ENCODE results near the gene SEPTIN1.

SEPTIN1 gene

DNA sequence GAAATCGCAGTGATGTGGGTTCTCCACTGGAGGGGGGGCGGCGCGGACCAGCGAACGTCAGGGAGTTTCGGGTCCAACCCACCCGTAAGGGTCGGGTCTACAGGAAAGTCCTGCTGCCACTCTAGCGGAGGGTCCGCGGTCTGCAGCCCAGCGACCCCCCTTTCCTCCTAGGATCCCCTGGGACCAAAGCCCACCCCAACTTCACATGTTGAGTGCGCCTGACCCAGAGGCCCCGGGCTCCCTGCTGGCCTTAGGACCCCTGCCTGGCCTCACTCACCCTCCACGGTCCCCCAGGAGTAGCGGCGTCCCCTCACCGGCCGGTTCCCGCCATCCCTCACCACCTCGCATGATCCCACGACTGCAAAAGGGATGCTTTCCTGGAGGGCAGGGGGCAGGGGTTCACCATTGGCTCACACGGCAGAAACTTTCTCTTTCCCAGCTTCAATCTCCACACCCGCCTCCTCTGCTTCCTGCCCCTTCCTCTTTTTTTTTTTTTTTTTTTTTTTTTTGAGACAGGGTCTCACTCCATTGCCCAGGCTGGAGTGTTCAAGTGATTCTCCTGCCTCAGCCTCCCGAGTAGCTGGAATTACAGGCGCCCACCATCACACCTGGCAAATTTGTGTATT lies 3.1 kb downstream of the SEPTIN1 start:
- no peaks in the 10 kb centered on the region for H3K36me3 ChIP-seq (ENCODE audit: control insufficient read depth, insufficient read depth, low read length)
- H3K4me1 ChIP-seq (ENCODE audit: control insufficient read depth, insufficient read depth, low read length) = peaks cover 10% of the 10 kb centered on the region
- peak overlapping the region; percentile 96 for H3K9ac ChIP-seq (ENCODE audit: low read length)
- H3K9me3 ChIP-seq (ENCODE audit: control insufficient read depth, low read length) = no peaks in the 10 kb centered on the region
- no peak overlapping the region for H3K4me3 ChIP-seq (ENCODE audit: low read length)
- H3K27me3 ChIP-seq (ENCODE audit: control insufficient read depth, insufficient read depth, low read length) = no peaks in the 10 kb centered on the region

DNA sequence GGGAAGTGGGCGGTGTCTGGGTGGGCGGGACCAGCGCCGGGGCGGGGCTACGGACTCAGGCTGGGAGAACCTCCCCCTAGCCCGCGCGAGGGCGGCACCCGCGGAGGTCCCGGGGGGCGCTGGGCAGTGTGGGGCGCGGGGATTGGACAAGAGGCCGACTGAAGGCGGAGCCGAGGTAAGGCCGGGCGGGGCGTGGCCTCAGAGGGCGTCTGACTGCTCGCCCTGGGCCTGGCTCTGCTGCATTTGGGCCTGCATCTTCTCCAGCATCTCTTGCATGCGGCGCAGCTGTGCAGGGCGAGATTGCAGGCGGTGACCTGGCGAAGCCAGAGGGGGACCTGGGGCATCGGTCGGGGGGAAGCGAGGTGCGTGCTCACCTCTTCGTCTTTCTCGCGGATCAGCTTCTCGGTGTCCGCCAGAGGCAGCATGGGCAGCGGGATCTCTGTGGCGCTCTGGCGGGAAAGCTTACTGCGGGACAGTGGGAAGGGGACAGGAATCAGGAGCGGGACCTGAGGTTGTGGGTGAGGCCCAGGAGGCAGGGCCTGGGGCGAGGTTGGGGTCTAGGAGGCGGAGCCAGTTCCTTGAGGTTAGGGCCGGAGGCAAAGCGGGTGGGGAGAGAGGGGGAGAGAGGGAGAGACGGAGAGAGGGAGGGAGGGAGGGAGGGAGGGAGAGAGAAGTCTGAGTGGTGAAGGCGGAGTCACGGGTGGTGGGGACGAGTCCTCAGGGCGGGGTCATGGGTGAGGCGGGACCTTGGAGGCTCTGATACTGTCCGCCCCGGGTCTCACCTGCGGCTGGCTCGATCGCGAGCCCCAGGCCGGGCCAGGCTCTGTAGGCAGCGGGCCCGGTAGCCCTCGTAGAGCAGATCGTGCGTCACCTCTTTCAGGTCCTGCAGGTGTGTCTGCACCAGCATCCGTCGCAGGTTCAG lies 3.9 kb downstream of the SEPTIN1 start:
- Histone ChIP-seq H3K27me3 (ENCODE audit: control insufficient read depth, insufficient read depth, low read length) (no peaks in the 10 kb centered on the region), H3K4me1 (ENCODE audit: control insufficient read depth, insufficient read depth, low read length) (peaks cover 10% of the 10 kb centered on the region), H3K4me3 (ENCODE audit: low read length) (peak overlapping the region; percentile 67), H3K36me3 (ENCODE audit: control insufficient read depth, insufficient read depth, low read length) (no peaks in the 10 kb centered on the region), H3K9me3 (ENCODE audit: control insufficient read depth, low read length) (no peaks in the 10 kb centered on the region), H3K9ac (ENCODE audit: low read length) (peak overlapping the region; percentile 96)

DNA sequence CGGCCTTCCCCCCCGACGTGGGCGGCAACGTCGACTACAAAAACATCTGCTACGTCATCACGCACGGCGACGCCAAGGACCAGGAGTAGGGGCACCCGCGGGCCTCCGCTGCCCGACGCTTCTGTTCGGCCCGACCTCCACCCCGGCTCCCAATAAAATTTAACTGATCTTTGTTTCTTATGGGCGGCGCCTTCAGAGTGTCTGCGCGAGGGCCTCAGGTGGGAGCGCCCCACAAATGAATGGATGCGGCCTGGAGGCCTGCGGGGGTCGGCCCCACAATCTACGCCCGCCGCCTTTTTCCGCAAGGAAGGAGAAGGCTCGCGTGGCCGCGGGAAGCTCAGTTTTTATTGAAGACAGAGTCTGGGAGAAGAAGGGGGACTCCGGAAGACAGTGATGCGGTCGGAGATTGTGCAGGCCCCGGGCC lies 4.5 kb downstream of the SEPTIN1 start:
- H3K27me3 ChIP-seq (ENCODE audit: control insufficient read depth, insufficient read depth, low read length) = no peaks in the 10 kb centered on the region

GRCh38 chr16:30377050-30377811 lies 5.1 kb downstream of the SEPTIN1 start:
- H3K27me3 ChIP-seq (ENCODE audit: control insufficient read depth, insufficient read depth, low read length) = no peaks in the 10 kb centered on the region
- peak overlapping the region; percentile 67 for H3K4me3 ChIP-seq (ENCODE audit: low read length)
- peaks cover 10% of the 10 kb centered on the region for H3K4me1 ChIP-seq (ENCODE audit: control insufficient read depth, insufficient read depth, low read length)
- H3K9me3 ChIP-seq (ENCODE audit: control insufficient read depth, low read length) = no peaks in the 10 kb centered on the region
- H3K36me3 ChIP-seq (ENCODE audit: control insufficient read depth, insufficient read depth, low read length) = no peaks in the 10 kb centered on the region
- H3K9ac ChIP-seq (ENCODE audit: low read length) = peak overlapping the region; percentile 96

More for the DNA sequence above, 4.5 kb downstream of the SEPTIN1 start:
- peaks cover 10% of the 10 kb centered on the region for H3K4me1 ChIP-seq (ENCODE audit: control insufficient read depth, insufficient read depth, low read length)
- H3K9ac ChIP-seq (ENCODE audit: low read length) = peak overlapping the region; percentile 96
- no peaks in the 10 kb centered on the region for H3K36me3 ChIP-seq (ENCODE audit: control insufficient read depth, insufficient read depth, low read length)
- H3K4me3 ChIP-seq (ENCODE audit: low read length) = peak overlapping the region; percentile 67
- no peaks in the 10 kb centered on the region for H3K9me3 ChIP-seq (ENCODE audit: control insufficient read depth, low read length)

- H3K4me3 ChIP-seq (ENCODE audit: low read length) = no peak overlapping the region
- no peaks in the 10 kb centered on the region for H3K36me3 ChIP-seq (ENCODE audit: control insufficient read depth, insufficient read depth, low read length)
- H3K4me1 ChIP-seq (ENCODE audit: control insufficient read depth, insufficient read depth, low read length) = peaks cover 13% of the 10 kb centered on the region
Observed at GRCh38 chr16:30376461-30376902, 5.9 kb downstream of the SEPTIN1 start.

GRCh38 chr16:30375864-30376263 lies 6.5 kb downstream of the SEPTIN1 start:
- Histone ChIP-seq H3K9ac (ENCODE audit: low read length) (no peak overlapping the region), H3K27me3 (ENCODE audit: control insufficient read depth, insufficient read depth, low read length) (no peaks in the 10 kb centered on the region), H3K36me3 (ENCODE audit: control insufficient read depth, insufficient read depth, low read length) (no peaks in the 10 kb centered on the region), H3K9me3 (ENCODE audit: control insufficient read depth, low read length) (no peaks in the 10 kb centered on the region), H3K4me3 (ENCODE audit: low read length) (no peak overlapping the region), H3K4me1 (ENCODE audit: control insufficient read depth, insufficient read depth, low read length) (peaks cover 20% of the 10 kb centered on the region)

More at GRCh38 chr16:30376461-30376902, 5.9 kb downstream of the SEPTIN1 start:
- Histone ChIP-seq H3K9ac (ENCODE audit: low read length) (no peak overlapping the region), H3K27me3 (ENCODE audit: control insufficient read depth, insufficient read depth, low read length) (no peaks in the 10 kb centered on the region), H3K9me3 (ENCODE audit: control insufficient read depth, low read length) (no peaks in the 10 kb centered on the region)

GRCh38 chr16:30374538-30374937 lies 7.8 kb downstream of the SEPTIN1 start, which contains the start of gene MYL11:
MYL11 (plus strand) TSS chr16:30374802; CDS start chr16:30374858, 56 bp downstream.
- Histone ChIP-seq H3K9ac (ENCODE audit: low read length) (no peak within 1 kb of the TSS), H3K4me3 (ENCODE audit: low read length) (no peak within 1 kb of the TSS), H3K27me3 (ENCODE audit: control insufficient read depth, insufficient read depth, low read length) (no peaks in the 10 kb centered on the region), H3K36me3 (ENCODE audit: control insufficient read depth, insufficient read depth, low read length) (no peaks in the 10 kb centered on the region), H3K9me3 (ENCODE audit: control insufficient read depth, low read length) (no peaks in the 10 kb centered on the region), H3K4me1 (ENCODE audit: control insufficient read depth, insufficient read depth, low read length) (peaks cover 20% of the 10 kb centered on the region)

DNA sequence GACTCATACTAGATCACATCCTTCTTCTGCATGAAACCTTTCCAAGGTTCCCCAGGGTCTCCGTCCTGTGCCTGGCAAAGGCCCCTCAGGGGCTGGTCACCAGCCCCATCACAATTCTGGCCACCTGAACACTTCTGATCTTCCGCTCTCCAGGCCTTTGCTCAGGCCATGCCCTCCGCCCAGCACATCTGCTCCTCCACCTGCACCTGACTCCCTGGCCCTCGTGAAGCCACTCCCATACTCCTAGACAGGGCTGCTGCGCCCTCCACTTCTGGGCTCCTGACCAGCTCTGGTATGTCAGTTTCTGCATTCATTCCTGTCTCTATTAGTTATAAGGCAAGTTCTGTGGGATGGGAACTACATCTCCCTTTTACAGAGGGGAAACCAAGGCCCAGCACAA lies 9.6 kb downstream of the SEPTIN1 start:
- H3K4me1 ChIP-seq (ENCODE audit: control insufficient read depth, insufficient read depth, low read length) = peaks cover 23% of the 10 kb centered on the region
- no peaks in the 10 kb centered on the region for H3K36me3 ChIP-seq (ENCODE audit: control insufficient read depth, insufficient read depth, low read length)
- no peaks in the 10 kb centered on the region for H3K27me3 ChIP-seq (ENCODE audit: control insufficient read depth, insufficient read depth, low read length)
- no peak overlapping the region for H3K4me3 ChIP-seq (ENCODE audit: low read length)
- H3K9me3 ChIP-seq (ENCODE audit: control insufficient read depth, low read length) = no peaks in the 10 kb centered on the region
- H3K9ac ChIP-seq (ENCODE audit: low read length) = no peak overlapping the region

DNA sequence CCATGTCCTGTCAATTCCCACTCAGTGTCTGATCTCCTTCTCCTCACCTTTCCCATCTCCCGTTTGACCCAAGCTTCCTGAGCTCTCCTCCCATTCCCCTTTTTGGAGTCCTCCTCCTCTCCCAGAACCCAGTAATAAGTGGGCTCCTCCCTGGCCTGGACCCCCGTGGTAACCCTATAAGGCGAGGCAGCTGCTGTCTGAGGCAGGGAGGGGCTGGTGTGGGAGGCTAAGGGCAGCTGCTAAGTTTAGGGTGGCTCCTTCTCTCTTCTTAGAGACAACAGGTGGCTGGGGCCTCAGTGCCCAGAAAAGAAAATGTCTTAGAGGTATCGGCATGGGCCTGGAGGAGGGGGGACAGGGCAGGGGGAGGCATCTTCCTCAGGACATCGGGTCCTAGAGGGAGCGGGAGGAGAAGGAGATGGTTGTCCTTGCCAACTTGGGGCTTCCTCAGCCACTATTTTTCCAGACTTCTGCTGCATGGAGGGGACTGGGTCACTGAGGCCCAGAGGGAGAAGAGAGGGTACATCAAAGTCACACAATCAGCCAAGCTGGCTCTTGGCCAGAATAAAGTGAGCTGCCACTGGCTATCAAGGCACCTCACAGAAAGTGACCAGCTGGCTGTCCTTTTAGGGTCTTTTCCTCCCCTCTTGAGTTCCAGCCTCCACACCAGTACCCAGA lies 10.2 kb downstream of the SEPTIN1 start:
- Histone ChIP-seq H3K9me3 (ENCODE audit: control insufficient read depth, low read length) (no peaks in the 10 kb centered on the region), H3K4me1 (ENCODE audit: control insufficient read depth, insufficient read depth, low read length) (peaks cover 25% of the 10 kb centered on the region), H3K36me3 (ENCODE audit: control insufficient read depth, insufficient read depth, low read length) (no peaks in the 10 kb centered on the region), H3K4me3 (ENCODE audit: low read length) (no peak overlapping the region), H3K9ac (ENCODE audit: low read length) (no peak overlapping the region), H3K27me3 (ENCODE audit: control insufficient read depth, insufficient read depth, low read length) (no peaks in the 10 kb centered on the region)

GRCh38 chr16:30371248-30371816 lies 11.0 kb downstream of the SEPTIN1 start:
- Histone ChIP-seq H3K4me1 (ENCODE audit: control insufficient read depth, insufficient read depth, low read length) (peaks cover 24% of the 10 kb centered on the region), H3K27me3 (ENCODE audit: control insufficient read depth, insufficient read depth, low read length) (no peaks in the 10 kb centered on the region), H3K36me3 (ENCODE audit: control insufficient read depth, insufficient read depth, low read length) (no peaks in the 10 kb centered on the region), H3K9ac (ENCODE audit: low read length) (peak overlapping the region; percentile 78), H3K4me3 (ENCODE audit: low read length) (peak overlapping the region; percentile 22), H3K9me3 (ENCODE audit: control insufficient read depth, low read length) (no peaks in the 10 kb centered on the region)

Measured in mucosa of stomach (tissue), 1 donor.